Colon (tissue), 2 donors: ENCODE data around the gene NTM.
"Not testable (repeated sequence)": the region's sequence is repeated elsewhere in the genome, so short reads cannot be mapped to it uniquely, and the experiment has no call there.

ENCODE experiments used
- FAIRE-seq: peaks from 2 replicates; lab custom pipeline; 2012; peaks lifted over from hg19 to GRCh38; lab: Jason Lieb, UNC
- donor health status: control.
- donor health status: control.

The NTM gene

DNA sequence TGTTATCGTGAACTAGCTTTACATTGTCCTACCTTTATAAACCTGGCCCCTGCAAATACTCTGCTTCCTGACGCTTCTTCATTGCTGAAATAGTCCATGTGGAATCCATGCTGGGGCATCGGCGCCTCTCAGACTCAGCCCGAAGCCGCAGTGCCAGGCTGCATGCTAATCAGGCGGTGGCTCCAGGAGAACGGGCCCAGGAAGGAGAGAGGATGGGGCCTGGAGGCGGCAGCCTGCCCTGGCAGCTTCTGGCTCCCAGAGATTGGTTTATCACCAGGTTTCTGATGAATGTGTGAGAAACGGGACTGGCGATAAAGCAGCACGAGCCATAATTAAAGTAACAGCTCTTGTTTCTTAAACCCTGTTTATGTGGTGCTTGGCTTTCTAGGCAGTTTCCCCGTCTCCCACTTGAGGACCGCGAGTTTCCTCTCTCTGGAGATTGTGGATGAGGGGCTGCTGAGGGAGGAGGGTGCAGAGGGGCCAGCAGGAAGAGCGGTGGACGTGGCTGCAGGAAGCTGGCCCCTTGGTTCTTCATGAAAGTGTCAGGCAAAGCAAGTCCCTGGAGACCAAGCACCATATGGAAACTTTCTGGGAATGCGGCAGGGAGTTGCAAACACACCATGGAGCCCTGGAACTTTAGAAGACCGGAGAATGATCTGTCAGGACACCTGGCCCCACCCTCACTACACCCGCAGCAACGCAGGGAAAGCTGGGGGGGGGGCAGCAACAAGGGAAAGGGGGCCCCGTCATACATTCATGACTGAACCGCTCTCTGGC, 93.4 kb downstream of the NTM start:
- FAIRE-seq, result no peak

DNA sequence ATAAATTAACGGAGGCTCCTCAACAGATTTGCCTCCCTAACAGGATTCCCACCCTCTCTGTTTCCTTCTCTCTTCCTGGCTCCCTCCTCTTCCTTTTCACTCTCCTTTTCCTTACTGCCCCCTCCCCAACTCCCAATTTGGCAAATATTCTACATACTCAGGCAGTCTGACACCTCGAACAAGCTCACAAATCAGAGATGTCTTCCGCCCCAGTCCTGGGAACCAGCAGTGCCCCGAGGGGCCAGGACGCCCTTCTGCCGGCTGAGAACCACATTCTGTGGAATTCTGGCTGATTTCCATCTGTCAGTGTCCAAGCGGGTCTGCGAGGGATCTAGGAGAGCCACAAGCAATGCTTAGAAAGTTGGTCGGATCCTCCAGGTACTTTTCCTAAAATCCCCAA, 94.0 kb downstream of the NTM start:
- FAIRE-seq, result no peak

DNA sequence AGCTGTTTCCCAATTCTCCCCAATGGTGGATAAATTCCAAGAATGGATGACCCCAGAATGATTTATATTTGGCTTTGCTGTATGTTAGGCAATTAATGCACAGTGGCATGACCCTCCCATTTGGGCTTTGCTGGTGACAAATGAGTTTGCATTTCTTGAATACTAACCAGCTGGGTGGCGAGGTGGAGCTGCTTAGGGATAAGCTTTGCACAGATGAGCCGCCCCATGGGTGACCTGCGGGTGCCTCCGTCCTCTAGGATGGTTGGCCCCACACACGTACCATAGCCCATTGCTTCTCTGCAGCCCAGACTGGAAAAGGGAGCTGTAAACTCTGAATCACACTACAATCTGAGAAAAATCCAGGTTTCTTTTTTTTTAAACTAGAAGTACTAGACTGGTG, 94.6 kb downstream of the NTM start:
- FAIRE-seq, result no peak

DNA sequence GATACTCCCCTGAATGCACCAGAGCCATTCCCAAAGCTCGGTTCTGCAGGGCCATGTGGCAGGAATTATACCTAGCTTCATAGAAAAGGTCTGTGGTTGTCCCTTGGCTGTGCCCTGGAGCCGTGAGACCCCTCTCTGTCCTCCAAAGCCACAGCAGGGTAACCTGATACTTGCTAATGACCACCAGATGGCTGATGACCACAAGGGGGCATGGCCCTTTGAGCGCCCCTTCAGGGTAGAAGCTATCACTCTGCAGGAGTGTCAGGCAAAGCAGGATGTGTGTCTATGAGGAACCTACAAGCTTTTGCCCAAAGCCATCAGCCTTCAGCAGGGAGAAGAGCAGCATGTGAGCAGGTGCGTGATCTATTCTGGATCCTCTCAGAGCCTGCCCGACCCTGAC, 95.3 kb downstream of the NTM start:
- no peak for FAIRE-seq

DNA sequence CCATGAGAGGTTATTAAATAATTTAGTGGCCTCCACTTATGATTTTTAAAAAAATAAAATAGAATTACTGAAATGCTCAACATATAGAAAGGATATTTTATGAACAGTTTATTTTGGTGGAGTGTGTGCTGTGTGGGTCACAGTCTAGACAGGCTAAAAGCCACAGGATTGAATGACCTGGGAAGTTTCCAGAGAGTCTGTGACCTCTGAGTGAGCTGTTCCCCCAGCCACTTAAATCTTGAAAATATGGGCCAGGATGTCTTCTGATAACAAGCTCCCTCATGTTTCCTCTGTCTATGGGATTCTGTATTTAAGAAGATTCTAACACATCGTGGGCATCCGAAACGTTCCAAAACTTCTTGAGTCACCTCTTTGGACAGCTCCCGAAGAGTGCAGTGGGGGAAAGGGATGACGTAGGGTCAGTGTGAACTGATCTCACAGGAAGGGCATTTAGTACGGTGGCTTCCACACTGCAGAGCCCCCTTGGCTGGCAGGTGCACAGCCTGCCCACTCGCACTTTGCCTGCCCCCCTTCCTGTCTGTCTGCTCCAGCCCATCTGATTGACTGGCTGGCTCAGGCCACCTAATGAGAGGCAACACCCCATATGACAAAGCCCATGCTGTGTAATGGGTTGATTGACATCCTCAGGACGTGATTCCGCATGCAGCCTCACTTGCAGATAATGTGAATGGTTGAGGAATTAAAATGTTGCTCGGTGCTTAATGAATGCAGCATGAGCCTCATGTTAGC, 97.4 kb downstream of the NTM start:
- FAIRE-seq, result no peak

DNA sequence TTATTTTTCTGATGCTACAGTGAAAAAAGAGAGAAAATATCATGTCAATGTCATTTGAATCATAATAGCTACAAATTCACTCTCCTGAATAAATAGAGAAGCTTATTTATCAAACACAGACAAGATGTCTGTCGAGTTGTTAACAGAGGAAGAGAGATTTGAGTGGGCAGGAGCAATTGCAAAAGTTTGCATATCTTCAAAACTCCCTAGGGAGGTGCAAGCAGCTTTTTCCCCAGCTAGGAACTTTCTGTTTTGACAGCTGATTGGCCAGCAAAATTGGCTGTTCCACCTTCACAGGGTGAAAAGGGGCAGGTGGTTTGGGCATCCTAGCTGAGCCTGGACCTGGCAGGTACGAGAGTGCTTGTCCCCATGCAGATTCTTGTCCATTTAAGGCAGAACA, 98.2 kb downstream of the NTM start:
- no peak for FAIRE-seq

DNA sequence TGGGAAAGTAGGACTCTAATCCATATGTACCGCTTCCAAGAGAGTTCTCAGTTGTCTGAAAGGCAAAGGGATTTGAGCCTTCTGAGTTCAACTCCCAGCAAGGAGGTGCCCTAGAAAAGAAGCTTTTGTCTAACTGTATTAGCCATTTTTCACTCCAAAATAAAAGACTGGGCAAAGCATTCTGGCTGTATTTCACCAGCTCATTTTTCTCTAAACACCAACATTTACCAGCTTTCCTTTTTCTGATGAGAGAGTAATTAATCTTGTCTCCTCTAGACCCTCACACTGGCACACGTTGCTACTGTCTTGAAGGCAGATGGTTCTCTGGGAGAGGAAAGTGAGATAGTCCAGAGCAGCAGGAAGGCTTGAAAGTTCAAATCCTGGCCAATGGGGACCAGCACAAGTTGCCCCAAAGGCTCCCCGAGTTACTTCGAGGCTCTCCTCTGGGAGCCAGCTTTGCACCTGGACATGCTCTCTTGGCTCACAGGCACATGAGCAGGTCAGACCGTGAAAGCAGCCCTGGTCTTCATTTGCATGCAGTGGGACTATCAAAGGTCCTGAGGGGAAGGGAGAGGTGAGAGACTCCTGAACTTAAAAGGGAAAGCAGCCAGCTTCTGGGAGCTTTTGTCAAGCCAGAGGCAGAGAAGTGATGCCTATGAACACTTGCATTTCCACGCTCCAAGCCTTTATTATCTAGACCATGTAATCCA, 100.0 kb downstream of the NTM start:
- no peak for FAIRE-seq

DNA sequence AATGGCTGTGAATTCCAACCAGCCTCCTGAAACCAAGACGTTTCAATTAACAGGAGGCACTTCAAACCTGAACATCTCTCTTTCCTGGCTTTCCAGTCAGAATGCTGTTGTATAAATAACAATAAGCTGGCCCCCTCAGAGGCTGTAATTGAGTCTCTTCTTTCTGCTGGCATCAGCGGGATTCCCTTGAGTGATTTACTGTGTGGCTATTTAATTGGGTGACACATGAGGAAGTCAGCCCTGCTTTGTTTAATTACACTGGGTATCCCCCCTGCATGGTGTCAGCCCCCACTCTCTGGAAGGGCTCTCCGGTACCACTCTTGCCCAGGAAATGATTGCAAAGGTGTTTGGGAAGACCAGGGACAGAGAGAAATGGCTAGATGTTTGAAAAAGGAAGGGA, 101.6 kb downstream of the NTM start:
- FAIRE-seq, result no peak

DNA sequence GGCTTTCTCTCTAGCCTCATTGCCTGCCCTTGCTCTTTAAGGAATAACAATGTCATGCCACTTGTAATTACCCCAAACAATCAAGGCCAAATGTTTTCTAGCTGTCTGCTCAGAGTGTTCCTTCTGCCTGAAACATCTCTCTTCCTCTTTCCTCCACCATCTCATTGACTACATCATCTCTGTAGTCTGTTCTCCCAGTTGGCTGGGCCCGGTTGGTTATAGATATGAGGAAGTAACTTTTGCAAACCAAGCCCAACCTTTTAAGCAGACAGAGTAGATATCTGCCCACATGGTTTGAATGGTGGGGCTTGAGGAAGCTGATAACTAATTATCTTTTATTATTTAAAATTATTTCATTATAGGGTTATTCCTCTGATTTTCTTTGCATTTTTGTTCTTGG, 104.5 kb downstream of the NTM start:
- FAIRE-seq, result no peak

DNA sequence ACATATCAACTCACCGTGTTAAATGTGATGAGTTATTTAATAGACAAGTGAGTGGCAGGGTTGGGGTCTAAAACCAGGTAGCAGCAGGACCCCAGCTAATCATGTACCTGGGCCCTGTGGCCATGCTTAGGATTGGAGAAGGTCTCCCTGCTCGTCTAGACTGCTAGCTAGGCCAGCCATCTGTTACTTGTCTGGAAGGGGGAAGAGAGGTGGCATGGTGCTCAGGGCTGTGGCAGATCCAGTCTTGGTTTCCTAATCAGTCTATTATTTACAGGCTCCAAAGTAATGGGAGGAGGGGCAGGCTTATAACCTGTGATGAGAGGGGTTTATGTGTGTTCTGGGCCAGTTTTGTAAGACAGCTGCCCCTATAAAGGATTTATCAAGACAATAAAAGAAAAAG, 105.9 kb downstream of the NTM start:
- FAIRE-seq, result no peak

DNA sequence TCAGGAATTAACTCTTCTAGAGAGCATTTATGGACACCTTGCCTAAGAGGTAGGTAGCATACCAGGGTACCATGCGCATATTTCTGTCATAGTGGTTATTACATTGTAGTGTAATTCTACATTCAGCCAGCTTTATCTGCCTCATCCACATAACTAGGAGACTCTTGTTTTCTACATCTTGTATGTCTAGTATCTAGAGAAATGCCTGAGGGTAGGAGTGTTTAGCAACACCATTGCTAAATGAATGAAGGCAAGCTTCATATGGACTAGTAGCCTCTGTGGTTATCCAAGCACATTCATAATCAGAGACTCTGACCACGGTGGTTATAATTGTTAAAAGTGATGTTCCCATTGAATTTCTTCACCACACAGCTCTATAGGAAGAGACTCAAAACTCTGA, 107.9 kb downstream of the NTM start:
- no peak for FAIRE-seq

DNA sequence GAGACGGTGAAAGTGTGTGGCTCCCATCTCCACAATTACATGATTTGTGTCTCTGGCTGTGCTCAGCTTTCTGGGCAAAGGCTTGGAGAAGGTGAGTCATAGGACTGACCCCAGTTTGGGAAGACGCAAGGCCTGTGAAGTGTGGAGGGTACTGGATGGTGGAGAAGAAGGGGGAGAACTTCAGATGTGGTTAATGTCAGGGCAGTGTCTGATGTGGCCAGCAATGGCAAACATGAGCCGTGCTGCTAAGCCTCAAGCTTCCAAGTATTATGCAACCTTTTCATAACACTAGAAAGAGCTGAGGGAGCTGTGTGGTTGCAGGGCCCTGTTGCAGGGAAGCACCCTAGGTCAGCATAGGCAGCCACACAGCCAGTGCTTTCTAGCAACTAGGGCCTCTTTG, 110.9 kb downstream of the NTM start:
- no peak for FAIRE-seq

DNA sequence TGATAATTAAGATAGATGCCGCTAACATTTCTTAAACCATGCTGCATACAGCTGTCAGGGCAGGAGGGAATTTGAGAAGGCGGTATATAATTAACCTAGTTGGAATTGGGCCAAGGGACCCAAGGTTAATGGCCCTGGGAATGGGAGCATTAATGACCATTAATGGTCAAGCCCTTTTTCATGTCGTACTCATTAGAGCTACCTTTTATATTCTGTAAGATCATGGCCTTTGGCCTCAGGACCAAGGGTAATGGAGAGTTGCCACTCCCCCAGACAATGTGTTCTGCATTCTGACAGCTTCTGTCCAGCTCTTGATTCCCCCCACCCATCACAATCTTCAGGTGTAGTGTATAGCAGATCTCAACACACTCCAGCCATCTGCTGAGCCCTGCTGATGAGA, 111.6 kb downstream of the NTM start:
- FAIRE-seq, result no peak

DNA sequence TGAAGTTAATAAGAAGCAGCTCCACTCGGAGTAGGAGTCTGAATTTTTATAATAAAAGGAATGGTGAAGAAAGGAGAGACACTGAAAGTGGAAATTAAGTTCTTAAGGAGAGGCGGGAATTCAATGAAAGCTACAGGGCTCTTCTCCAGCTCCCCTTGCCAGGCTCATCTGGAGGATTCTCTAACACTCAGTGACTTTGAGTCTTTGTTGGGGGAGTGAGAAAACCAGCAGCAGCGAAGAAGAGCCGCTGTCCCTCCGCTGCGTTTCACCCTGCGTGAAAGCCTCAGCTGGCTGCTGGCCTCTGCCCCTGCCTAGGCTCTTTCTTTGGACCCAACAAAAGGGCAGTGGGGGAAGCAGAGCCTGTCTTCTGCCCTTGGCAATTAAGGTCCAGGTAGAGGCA, 113.0 kb downstream of the NTM start:
- FAIRE-seq, result no peak

DNA sequence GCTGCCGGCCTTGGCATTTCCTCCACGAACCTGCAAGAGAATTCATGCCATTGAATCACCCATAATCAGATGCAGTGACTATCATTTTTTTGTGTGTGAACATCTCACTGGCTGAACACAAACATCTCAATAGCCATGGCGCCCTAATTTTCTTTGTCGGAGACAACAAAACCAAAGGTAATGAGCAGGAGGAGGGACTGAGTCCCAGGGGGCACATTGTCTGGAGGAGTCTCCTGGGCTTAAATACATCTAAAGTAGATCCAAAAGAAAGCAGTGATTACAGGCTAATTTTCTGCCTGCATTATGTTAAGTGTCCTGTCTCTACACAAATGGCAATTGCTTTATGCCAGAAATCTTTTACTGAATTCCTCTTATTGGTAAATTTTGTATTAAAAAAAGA, 113.5 kb downstream of the NTM start:
- FAIRE-seq, result no peak

DNA sequence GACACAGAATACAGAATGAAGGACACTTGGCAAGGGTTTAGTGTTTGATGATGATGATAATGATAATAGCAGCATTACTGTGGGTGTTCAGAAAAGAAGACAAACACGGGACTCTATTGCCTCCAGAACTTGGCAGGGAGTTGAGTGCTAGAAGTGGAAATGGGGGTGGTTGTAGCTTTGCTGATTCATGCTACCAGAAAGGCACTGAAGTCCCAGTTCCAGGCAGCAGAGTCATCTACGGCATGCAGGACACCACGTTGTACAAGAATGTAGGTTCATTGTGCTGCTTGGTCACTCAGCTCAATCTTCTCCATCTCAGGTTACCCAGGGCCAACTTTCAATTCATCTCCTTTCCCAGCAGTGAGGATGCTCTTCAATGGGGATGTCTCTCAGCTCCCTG, 115.7 kb downstream of the NTM start:
- no peak for FAIRE-seq

DNA sequence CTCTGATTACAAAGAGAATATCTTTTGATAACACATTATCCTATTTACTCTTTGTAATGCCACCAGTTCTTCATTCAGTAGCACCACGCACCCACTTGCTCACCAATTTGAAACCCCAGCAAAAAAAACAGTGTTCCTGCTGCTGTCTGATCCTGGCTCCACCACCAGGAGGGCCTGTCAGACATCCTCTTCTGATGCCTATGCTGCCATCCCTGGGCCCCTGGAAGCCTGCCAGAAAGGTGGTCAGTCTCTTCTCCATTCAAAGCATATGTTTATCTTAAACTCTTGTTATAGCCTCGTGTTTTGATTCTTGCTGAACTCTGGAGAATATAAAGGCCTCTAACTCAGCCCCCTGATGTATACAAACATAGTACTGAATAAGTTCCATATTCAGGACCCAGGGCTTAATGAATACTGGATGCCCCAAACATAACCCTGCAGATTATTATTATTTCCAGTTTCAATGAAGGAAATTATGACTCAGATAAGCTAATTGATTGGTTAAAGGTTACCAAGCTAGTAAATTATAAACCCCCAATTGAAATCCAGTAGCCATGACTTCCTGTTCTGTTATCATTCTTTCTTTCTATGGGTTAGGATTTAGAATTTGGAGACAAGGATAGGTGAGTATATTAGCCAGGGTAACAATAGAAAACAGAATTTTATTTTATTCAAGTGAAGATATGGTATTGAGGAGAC, 116.7 kb downstream of the NTM start:
- FAIRE-seq, result no peak

DNA sequence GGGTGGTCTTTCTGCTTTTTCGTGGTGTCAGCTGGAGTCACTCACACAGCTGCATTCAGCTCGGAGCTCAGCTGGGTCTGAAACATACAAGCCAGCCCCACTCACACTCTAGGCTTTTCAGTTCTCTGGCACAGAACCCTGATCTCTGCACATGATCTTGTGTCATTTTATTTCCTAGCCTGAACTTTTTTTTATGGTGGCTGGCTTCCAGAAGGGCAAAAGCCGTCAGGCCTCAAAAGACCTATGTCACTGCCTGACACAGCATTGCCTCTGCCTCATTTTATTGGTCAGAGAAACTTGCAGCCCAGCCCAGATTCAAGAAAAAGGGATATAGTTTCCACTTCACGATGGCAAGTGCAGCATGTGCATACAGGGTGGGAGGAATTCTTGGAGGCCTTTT, 117.8 kb downstream of the NTM start:
- no peak for FAIRE-seq

DNA sequence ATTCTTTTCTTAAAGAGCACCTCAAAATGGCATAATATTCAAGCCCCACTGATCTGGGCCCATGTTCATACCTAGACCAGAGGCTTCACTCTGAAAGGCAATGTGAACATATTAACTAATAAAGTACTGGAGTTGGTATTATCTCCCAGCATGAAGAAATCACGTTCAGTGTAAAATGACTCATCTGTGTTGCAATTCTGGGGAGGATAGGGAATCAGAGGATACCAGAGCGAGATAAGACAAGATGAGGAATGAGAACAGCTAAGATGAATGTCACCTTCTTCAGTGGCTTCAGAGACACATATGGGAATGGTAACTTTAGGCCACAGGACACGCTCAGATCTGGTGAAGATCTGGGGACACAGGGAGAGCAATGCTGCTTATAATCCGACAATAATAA, 121.1 kb downstream of the NTM start:
- no peak for FAIRE-seq

DNA sequence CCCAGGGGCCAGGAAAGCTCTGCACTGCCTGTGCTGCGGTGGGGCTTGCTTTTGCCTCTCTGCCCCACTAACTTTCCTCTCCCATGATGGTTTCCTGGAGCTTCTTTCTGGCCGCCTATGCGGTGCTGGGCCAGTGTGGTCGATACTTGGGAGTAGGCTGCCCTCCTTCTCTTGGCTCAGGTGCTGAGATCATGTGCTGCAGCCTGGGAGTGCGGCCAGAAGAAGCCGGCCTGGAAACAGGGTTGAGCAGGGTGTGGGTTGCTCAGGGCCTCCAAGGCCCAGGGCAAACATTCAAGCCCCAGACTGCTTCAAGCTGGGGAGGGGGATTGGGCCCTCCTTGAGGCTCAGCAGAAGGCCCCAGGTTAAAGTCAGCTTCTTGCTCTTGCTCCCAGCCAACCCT, 125.0 kb downstream of the NTM start:
- FAIRE-seq, result no peak

DNA sequence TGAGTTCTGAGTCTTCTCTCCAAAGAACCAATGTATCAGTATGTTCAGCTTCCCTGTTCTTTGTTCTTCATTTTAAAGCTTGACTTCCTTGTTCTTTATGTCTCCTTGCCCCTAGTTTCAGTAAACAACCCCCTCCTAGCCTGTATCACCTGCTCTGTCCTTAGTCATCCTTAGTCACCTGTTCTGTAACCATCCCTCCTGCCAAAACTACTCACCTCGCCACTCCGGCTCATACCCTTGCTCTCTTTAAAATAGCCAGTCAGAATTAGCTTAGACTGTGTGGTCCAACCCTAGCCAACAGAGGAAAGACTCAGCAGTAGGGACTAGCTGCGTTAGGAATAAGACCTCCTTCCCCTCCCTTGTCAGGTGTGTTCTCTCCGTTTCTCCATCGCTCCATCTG, 127.3 kb downstream of the NTM start:
- FAIRE-seq, result not testable (repeated sequence)

DNA sequence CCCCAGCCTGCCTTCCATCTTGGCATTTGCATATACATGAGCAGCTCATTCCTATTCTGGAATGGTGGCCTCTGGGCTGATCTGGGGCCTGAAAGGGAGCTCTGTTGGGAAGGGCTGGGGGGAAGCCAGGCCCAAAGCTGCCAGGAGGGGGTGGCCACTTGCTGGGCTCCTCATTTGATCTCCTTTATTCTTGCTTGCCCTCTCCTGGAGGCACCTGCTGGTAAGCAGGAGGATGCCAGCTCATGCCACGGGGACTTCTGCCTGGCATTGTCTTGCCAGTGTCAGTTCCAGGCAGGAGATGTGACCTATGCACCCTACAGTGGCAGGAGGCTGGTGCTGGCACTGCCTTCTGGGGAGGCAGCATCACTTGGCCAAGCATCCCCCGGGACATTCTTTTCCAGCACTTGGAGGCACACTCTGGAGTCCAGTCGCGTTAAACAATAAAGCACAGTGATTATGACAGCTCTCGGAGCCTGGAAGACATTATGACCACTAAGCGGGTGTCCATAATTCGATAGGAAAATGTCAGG, 128.3 kb downstream of the NTM start:
- FAIRE-seq, result no peak
